NB4 (cell line): ENCODE data around the gene DUOXA2.

Experiments used
- POLR2A ChIP-seq: IDR thresholded peaks from 2 replicates; pipeline ENCODE4 v1.6.1; 2011; ENCODE audit warnings: mild to moderate bottlenecking; ENCODE audit not compliant: insufficient read length; ENCODE audit errors: extremely low read depth
- TF ChIP-seq, protein P1 (sequence below): IDR thresholded peaks from one replicate; pipeline ENCODE4 v1.5.1; 2012; ENCODE audit warnings: low read depth, low read length

DNA sequence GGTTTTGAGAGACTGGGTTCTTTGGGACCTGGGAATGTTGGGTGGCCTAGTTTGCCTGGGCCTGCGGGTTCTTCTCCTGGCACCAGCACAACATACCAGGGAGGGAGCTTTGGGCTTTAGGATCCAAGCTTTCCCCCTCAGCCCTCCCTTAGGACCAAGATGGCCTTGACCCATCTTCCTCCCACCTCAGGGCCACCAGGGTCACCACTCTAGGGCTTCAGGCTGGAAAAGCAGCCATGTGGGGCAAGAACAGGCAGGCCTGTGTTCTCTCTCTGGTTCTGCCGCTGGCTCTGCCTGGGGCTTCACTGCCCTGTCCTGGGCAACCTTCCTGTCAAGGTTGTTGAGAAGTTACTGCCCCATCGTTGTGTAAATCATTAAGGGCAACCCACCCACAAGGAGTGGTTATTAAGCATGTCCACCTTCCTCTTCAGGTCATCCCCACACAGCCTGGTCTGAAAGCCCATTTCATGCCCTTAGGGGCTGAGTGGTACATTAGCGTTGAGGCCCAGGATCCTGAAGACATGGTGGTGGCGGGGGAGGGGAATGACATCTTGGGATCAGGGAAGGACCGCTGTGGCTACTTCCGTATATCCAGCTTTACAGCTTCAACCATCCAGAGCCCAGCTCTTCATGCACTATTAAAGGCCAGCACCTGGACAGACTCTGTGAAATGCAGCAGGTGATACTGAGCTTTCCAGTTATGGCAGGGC lies 16.3 kb downstream of the DUOXA2 start:
- TF ChIP-seq, protein P1, sequence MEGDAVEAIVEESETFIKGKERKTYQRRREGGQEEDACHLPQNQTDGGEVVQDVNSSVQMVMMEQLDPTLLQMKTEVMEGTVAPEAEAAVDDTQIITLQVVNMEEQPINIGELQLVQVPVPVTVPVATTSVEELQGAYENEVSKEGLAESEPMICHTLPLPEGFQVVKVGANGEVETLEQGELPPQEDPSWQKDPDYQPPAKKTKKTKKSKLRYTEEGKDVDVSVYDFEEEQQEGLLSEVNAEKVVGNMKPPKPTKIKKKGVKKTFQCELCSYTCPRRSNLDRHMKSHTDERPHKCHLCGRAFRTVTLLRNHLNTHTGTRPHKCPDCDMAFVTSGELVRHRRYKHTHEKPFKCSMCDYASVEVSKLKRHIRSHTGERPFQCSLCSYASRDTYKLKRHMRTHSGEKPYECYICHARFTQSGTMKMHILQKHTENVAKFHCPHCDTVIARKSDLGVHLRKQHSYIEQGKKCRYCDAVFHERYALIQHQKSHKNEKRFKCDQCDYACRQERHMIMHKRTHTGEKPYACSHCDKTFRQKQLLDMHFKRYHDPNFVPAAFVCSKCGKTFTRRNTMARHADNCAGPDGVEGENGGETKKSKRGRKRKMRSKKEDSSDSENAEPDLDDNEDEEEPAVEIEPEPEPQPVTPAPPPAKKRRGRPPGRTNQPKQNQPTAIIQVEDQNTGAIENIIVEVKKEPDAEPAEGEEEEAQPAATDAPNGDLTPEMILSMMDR: no peak
- TF ChIP-seq POLR2A: no peak
